ENCODE data around the gene NKAIN2.

The NKAIN2 gene

GRCh38 chr6:124872361-124873065 is 1068.8 kb downstream of the NKAIN2 start:
- Histone ChIP-seq H3K27ac (ENCODE audit: low read length) (no peak overlapping the region), H3K27me3 (ENCODE audit: control insufficient read depth, insufficient read depth, low read length) (no peaks in the 10 kb centered on the region), H3K9me3 (ENCODE audit: control insufficient read depth, low read depth, low read length) (no peaks in the 10 kb centered on the region), H3K4me1 (ENCODE audit: control insufficient read depth, low read depth, low read length) (no peaks in the 10 kb centered on the region), H3K9ac (ENCODE audit: low read length) (no peak overlapping the region), H3K4me3 (ENCODE audit: low read length) (no peak overlapping the region), H3K36me3 (ENCODE audit: control insufficient read depth, low read depth, low read length) (no peaks in the 10 kb centered on the region)

DNA sequence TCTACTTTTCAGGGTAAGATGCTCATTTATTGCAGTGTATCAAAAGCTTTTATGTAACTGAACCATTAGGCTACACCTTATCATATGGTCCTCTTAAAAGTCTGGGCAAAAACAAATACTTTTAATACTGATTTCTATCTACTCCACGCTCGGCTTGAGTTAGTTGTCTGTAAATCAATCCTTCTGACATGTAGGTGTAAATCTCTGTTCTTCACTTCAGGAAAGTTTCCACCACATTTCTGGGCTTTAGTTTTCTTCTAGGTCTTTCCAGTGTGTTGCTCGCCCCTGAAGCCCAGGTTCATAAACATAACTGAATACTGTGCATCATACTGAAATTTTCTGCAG is 1069.4 kb downstream of the NKAIN2 start:
- no peak overlapping the region for H3K9ac ChIP-seq (ENCODE audit: low read length)
- H3K4me1 ChIP-seq (ENCODE audit: control insufficient read depth, low read depth, low read length) = no peaks in the 10 kb centered on the region
- no peaks in the 10 kb centered on the region for H3K9me3 ChIP-seq (ENCODE audit: control insufficient read depth, low read depth, low read length)
- H3K36me3 ChIP-seq (ENCODE audit: control insufficient read depth, low read depth, low read length) = no peaks in the 10 kb centered on the region
- H3K27ac ChIP-seq (ENCODE audit: low read length) = no peak overlapping the region
- H3K27me3 ChIP-seq (ENCODE audit: control insufficient read depth, insufficient read depth, low read length) = no peaks in the 10 kb centered on the region
- no peak overlapping the region for H3K4me3 ChIP-seq (ENCODE audit: low read length)
